Esophagus muscularis mucosa (tissue), 3 donors: ENCODE results near the gene MRPS16.

Source experiments
- EP300 ChIP-seq: sonication (generic); formaldehyde crosslinking; IDR thresholded peaks from one replicate; pipeline ENCODE4 v1.6.1; 2017; ENCODE audit warnings: antibody characterized with exemption
- TF ChIP-seq, protein P1 (sequence below), 3 experiments: fragments of 200-600 bp in 2 of 3; fragments of 450-650 bp in 1 of 3; sonication (generic) in 2 of 3; IDR thresholded peaks; one replicate each; pipeline ENCODE4 v1.5.1; 2017 to 2019; ENCODE audit warnings: antibody characterized with exemption in 3 of 3, mild to moderate bottlenecking in 2 of 3, moderate library complexity in 1 of 3

DNA sequence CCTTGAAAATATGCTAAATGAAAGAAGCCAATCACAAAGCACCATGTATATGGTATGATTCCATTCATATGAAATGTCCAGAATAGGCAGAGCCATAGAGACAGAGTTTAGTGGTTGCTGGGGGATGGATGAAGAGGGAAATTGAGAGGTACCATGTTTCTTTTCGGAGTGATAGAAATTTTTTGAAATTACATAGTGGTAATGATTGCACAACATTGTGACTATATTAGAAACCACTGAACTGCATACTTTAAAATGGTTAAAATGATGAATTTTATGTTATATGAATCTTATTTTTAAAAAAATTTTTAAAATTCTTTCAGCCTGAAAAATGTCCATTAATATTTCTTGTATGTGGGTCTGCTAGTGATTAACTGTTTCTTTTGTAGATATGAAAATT lies 31.5 kb downstream of the MRPS16 start:
- TF ChIP-seq EP300 = no peak
- TF ChIP-seq, protein P1, sequence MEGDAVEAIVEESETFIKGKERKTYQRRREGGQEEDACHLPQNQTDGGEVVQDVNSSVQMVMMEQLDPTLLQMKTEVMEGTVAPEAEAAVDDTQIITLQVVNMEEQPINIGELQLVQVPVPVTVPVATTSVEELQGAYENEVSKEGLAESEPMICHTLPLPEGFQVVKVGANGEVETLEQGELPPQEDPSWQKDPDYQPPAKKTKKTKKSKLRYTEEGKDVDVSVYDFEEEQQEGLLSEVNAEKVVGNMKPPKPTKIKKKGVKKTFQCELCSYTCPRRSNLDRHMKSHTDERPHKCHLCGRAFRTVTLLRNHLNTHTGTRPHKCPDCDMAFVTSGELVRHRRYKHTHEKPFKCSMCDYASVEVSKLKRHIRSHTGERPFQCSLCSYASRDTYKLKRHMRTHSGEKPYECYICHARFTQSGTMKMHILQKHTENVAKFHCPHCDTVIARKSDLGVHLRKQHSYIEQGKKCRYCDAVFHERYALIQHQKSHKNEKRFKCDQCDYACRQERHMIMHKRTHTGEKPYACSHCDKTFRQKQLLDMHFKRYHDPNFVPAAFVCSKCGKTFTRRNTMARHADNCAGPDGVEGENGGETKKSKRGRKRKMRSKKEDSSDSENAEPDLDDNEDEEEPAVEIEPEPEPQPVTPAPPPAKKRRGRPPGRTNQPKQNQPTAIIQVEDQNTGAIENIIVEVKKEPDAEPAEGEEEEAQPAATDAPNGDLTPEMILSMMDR (IDR thresholded peaks at IDR 0.05) = no peak
